Right lung (tissue), 5 donors: Measurements from ENCODE around the gene NEXN. TPM values are rescaled to one million over a fixed set of nuclear protein-coding genes. Genes with fewer than 3 reads are reported as not detected.
"Not testable (repeated sequence)": the region's sequence is repeated elsewhere in the genome, so short reads cannot be mapped to it uniquely, and the experiment has no call there.

Experiments
- DNase-seq, 2 donors: peaks; one replicate each; pipeline ENCODE4 v3.0.0-alpha.2; 2013
- polyA plus RNA-seq, 5 donors: library from polyadenylated mRNA; unstranded; fragments of 120-200 nt; gene quantifications; one replicate each; pipeline versions ENCODE4 v1.2.1 to v1.2.3, GENCODE V29; 2013; ENCODE audit warnings: inconsistent platforms in 1 of 5, low replicate concordance in 1 of 5; ENCODE audit not compliant: insufficient read length in 5 of 5, insufficient read depth in 1 of 5

NEXN gene
- polyA plus RNA-seq, 5 donors: 27.9 to 43.2 (median 38.0) TPM

DNA sequence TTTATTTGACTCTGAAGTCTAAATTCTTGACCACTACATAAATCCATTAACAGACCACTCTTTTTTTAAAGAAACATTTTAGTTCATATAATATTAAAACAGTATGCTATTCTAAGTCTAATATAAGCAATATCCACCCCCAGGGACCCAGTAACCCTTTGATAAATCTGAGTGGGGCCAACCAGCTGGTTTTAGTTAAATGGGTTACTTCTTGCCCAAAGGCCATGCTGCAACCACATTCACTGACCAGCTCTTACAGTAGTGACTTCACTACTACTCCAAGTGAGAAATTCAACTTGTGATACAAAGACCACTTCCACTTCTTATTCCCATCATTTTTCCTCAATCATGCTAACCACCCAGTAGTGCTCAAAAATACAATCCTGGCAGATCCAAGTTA lies 70.0 kb downstream of the NEXN start:
- DNase-seq: no peak

- DNase-seq: no peak
These were observed 70.4 kb downstream of the NEXN start for GRCh38 chr1:77958850-77959249.

GRCh38 chr1:77961392-77961791 lies 73.0 kb downstream of the NEXN start:
- DNase-seq: no peak

- DNase-seq: no peak
These were observed 77.9 kb downstream of the NEXN start for GRCh38 chr1:77966291-77966690.

GRCh38 chr1:77970192-77970591 lies 81.8 kb downstream of the NEXN start:
- DNase-seq: no peak

- no peak for DNase-seq
These were observed 83.7 kb downstream of the NEXN start for GRCh38 chr1:77972080-77972479.

DNA sequence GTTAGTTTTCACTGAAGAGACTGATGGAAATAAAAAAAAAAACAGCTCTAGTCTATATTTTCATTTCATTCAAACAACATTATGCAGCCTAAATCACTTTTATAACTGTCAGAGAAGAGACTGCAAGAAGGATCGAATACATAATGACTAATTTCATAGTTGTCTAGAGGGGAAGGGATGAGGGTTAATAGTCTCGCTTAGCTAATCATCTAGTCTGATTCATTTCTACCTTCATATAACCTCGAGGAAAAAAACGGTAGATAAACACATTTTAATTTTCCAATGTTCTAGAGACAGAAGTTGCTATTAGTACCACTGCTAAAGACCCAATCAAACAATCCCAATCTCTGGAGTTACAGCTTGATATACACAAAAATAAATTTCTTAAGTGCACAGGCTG lies 87.0 kb downstream of the NEXN start:
- no peak for DNase-seq

DNA sequence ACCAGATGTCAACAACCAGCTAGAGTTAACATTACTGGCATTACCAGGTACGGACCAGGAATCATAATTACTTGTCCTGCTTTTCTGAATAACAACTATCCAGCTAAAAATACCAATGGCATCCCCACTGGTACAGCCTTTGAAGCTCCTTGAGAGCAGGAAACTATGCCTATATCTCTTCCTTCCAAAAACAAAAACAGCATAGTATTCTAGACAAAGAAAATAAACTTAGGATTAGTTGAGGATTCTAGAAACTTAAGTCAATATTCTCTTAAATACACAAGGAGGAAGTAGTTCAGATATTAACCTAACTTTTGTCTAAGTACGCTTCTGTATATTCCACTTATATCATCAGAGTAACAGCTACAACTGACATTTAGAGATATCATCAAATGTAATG lies 87.5 kb downstream of the NEXN start:
- no peak for DNase-seq

- no peak for DNase-seq
These were observed 88.1 kb downstream of the NEXN start for GRCh38 chr1:77976433-77977076.

- DNase-seq: no peak
These were observed 89.5 kb downstream of the NEXN start for GRCh38 chr1:77977989-77978292.

DNA sequence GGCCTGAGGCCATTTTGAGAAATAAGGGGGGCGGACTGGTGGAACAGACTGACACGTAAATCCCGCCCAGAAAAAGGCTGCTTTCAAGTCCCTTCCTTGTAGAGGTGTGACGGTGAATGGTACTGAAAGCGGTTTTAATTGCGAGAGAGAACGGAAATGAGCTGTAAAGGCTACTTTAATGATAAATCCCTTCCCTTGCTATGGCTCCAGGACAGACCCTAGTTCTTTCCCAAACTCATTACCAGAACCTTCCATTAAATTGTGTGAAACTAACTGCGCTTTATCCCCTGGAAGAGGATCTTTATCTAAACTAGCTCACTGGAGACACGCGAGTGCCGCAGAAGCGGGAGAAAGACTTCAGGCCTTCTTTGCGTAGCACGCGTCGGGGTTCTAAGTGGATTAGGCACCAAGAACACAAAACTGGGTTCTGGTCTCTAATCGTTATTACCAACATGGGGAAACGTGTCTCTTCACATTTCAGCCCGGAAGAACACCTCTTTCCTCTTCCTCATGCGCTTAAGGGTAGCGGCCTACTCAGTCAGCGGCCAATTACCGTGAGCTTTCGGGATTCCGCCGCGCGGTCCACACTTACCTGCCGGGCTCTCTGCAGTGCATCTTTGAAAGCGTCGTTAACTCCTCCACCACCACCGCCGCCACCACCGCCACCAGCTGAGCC lies 90.0 kb downstream of the NEXN start:
- peak; percentile 78 to 88 for DNase-seq

DNA sequence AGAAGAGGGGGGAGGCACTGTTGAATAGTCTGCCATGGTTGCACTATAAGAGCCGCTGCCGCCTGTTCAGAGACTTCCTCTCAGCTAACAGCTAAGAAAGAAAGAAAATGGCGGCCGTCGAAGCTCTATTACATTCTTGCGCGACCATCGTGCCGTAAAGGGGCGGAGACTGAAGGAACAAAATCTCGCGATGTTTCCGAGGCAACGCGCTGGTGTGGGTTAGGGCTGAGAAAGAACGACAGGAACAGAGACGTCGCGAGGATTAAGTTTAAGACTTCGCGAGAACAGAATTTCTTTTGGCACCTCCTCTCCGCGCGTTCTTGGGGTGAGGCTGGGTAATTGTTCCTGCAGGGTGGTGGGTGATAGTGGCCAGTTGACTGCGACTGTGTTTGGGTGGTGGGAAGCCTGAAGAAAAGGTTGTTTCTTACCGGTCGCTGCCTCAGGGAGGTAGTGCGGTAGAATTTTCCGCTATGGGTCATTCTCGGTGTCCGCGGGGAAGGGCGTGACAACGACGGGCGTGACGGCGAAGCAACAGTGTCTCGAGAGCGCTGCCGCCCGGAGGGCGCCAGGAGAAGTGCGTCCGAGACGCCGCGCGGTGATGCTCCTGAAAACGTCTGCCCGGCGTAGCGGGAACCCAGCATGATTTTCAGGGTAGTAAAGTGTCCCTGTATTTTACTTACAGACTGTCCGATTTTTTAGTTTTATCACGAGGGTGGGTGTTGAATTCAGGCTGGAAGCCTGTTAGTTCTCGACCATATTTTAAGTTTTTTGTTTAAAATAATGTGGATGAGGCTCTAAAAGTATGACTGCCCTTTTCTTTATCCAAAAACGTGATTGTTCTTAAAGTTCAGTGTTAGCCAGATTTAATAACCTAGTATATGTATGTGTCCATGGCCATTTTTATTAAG lies 90.8 kb downstream of the NEXN start, which contains the start of gene FUBP1:
Gene FUBP1, minus strand, starts transcription at position 104 of the 908 bp plus-strand sequence. Its CDS starts 68 bp downstream, at position 36.
- peak; percentile 97 to 99 for DNase-seq

DNA sequence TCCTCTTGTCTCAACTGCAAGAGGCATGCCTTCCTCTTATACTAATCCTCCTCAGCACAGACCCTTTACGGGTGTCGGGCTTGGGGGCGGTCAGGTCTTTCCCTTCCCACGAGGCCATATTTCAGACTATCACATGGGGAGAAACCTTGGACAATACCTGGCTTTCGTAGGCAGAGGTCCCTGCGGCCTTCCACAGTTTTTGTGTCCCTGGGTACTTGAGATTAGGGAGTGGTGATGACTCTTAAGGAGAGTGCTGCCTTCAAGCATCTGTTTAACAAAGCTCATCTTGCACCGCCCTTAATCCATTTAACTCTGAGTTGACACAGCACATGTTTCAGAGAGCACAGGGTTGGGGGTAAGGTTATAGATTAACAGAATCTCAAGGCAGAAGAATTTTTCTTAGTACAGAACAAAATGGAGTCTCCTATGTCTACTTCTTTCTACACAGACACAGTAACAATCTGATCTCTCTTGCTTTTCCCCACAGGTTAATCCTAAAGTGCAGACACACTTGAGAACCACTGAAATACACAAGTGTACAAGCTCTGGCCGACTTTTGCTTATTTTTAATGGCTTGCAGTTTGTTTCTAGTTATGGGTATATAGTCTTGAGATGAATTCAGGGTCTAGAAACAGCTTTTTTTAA lies 95.0 kb downstream of the NEXN start:
- DNase-seq: not testable (repeated sequence)

DNA sequence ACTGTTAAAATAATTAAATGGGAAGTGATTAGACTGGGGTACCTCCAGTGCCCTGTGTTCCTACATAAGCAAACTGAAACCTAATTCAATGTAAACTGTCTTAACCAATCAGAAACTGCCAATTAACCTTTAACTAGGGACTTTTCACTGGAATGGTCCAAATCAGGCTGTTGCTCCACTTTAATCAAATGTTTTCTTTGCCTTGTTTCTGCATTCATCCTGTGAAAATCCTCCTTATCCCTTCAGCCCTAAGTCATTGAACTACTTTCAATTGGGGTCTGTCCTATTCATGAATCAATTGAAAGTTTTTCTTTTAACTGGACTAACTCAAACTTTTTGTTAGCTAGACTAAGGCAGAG lies 95.6 kb downstream of the NEXN start:
- no peak for DNase-seq

- DNase-seq: no peak
These were observed 96.2 kb downstream of the NEXN start for GRCh38 chr1:77984629-77985028.

GRCh38 chr1:77986810-77987209 lies 98.4 kb downstream of the NEXN start:
- no peak for DNase-seq

- no peak for DNase-seq
These were observed 99.5 kb downstream of the NEXN start for GRCh38 chr1:77987919-77988318.

- no peak for DNase-seq
These were observed 101.3 kb downstream of the NEXN start for GRCh38 chr1:77989744-77990143.

- no peak for DNase-seq
These were observed 102.3 kb downstream of the NEXN start for GRCh38 chr1:77990629-77991204.

GRCh38 chr1:77991638-77992037 lies 103.2 kb downstream of the NEXN start:
- no peak for DNase-seq
